C4-2B (cell line): ENCODE measurements around the gene GTF2H2C.
A peak's percentile ranks its signal among the peaks of the same experiment; 100 is the strongest.
"Not testable (repeated sequence)": the region's sequence is repeated elsewhere in the genome, so short reads cannot be mapped to it uniquely, and the experiment has no call there.

Experiments used
- H3K27ac ChIP-seq: fragments of 450-650 bp; 2 replicates; pipeline ENCODE4 v1.5.1; 2017
- CTCF ChIP-seq: fragments of 450-650 bp; conservative IDR thresholded peaks from 2 replicates; pipeline ENCODE4 v1.5.1; 2017; ENCODE audit warnings: mild to moderate bottlenecking
- ZFX ChIP-seq: fragments of 450-650 bp; IDR thresholded peaks from 2 replicates; pipeline ENCODE4 v1.6.1; 2017

GTF2H2C gene

GRCh38 chr5:69559908-69560330, at the start of gene GTF2H2C:
Gene GTF2H2C (plus strand): TSS chr5:69560191. CDS start chr5:69565133, 4,942 bp downstream.
- H3K27ac ChIP-seq: peak within 1 kb of the TSS; percentile 69

- no peak for TF ChIP-seq CTCF
- TF ChIP-seq ZFX: no peak
- no peak overlapping the region for H3K27ac ChIP-seq
Measured at GRCh38 chr5:69510694-69511093, 49.3 kb upstream of the GTF2H2C start.

- TF ChIP-seq ZFX (no peak), CTCF (no peak)
- no peak overlapping the region for H3K27ac ChIP-seq
Measured at GRCh38 chr5:69512740-69513260, 47.2 kb upstream of the GTF2H2C start.

GRCh38 chr5:69515570-69515969, 44.4 kb upstream of the GTF2H2C start:
- not testable (repeated sequence) for H3K27ac ChIP-seq

- H3K27ac ChIP-seq: no peak overlapping the region
- TF ChIP-seq CTCF (no peak), ZFX (no peak)
Measured at GRCh38 chr5:69516769-69517168, 43.2 kb upstream of the GTF2H2C start.

GRCh38 chr5:69517763-69518212, 42.2 kb upstream of the GTF2H2C start:
- TF ChIP-seq CTCF (no peak), ZFX (no peak)
- peak overlapping the region; percentile 57; the same call in 1 of the 2 replicates for H3K27ac ChIP-seq

GRCh38 chr5:69519285-69519684, 40.7 kb upstream of the GTF2H2C start:
- TF ChIP-seq CTCF (no peak), ZFX (no peak)
- peak overlapping the region; percentile 54 for H3K27ac ChIP-seq

- H3K27ac ChIP-seq: no peak overlapping the region
- TF ChIP-seq ZFX: no peak
- no peak for TF ChIP-seq CTCF
Measured at GRCh38 chr5:69522035-69522434, 38.0 kb upstream of the GTF2H2C start.
